Fibroblast of pulmonary artery (primary cell): ENCODE results near the gene KRTAP3-1.
"Not testable (repeated sequence)": the region's sequence is repeated elsewhere in the genome, so short reads cannot be mapped to it uniquely, and the experiment has no call there.

ENCODE experiments used
- DNase-seq: peaks from one replicate; pipeline ENCODE4 v3.0.0-alpha.2; 2010; ENCODE audit warnings: low read depth
- H3K4me3 ChIP-seq: replicated peaks from 2 replicates; pipeline ENCODE4 v1.5.1; 2011; ENCODE audit warnings: low read depth, mild to moderate bottlenecking, control low read depth, low read length, moderate library complexity
- CTCF ChIP-seq: IDR thresholded peaks from 2 replicates; pipeline ENCODE4 v1.5.1; 2011; ENCODE audit warnings: mild to moderate bottlenecking, control low read depth, low read length, inconsistent platforms; ENCODE audit errors: missing control alignments

KRTAP3-1 gene

DNA sequence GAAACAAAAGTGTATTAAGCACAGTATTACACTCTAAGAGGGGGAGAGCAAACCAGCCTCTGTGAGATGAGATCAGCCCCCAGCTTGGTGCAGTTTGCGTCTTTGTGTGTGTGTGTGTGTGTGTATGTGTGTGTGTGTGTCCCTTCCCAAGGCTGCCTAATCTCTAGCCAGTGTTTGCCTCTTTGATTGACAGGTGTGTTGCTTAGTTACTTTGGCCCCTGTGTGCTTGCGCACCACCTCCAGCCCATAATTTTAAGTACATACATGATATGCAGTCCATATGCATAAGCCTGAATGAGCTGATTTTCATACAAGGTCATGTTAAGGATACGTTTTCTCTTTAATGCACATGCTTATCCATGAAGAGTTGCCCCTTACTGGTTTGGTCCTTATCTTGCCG lies 7.1 kb downstream of the KRTAP3-1 start:
- no peak overlapping the region for H3K4me3 ChIP-seq
- TF ChIP-seq CTCF: no peak
- DNase-seq: no peak

DNA sequence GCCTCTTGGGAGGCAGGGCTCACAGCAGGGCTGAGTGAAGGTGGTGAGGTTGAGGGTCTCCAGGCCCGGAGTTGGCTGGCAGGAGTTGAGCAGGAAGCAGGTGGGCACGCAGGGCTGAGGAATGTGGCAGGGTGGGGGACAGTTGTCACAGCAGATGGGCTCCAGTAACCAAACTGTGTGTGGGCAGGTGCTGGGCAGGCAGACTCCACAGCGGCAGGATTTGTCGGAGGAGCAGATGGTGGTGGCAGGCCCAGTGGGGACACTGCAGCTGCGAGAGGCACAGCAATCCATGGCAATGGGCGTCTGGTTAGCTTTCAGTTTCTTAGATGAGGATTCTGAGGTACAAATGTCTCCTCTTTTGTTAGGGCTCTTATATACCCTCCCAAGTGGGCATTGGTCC lies 9.4 kb downstream of the KRTAP3-1 start, which contains the start of gene KRTAP3-2:
KRTAP3-2 (minus strand) TSS at position 344 of the 400 bp plus-strand sequence; CDS start at position 291, 53 bp downstream.
- not testable (repeated sequence) for H3K4me3 ChIP-seq, DNase-seq

DNA sequence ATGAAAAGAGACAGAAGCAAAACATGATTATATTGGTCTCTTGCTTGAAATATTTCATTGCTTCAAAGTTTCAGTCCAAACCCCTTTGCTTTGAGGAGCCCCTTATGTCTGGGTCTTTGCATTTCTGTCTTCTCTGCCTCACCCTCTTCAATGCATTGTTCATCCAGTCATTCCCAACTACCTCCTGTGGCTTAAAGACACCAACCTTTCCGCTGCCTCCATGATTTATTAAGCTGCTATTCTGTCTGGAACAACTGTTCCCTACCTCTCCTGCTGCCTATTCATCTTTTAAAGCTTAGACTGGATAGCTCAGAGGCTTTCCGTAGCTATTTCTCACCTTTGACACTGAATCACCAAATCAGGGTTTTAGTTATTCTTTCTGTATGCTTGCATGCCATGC lies 11.6 kb downstream of the KRTAP3-1 start:
- no peak overlapping the region for H3K4me3 ChIP-seq
- TF ChIP-seq CTCF: no peak
- DNase-seq: no peak

GRCh38 chr17:40996829-40997228 lies 12.1 kb downstream of the KRTAP3-1 start:
- H3K4me3 ChIP-seq: no peak overlapping the region
- no peak for TF ChIP-seq CTCF
- DNase-seq: no peak

GRCh38 chr17:40995116-40995515 lies 13.8 kb downstream of the KRTAP3-1 start:
- no peak for DNase-seq
- H3K4me3 ChIP-seq: no peak overlapping the region
- no peak for TF ChIP-seq CTCF

- DNase-seq: no peak
- no peak within 1 kb of the TSS for H3K4me3 ChIP-seq
- no peak for TF ChIP-seq CTCF
Measured at GRCh38 chr17:40993839-40994238, 15.1 kb downstream of the KRTAP3-1 start, which contains the start of gene KRTAP3-3. Gene KRTAP3-3 (minus strand): TSS chr17:40994164. CDS start chr17:40994097, 67 bp downstream.

- no peak for TF ChIP-seq CTCF
- no peak overlapping the region for H3K4me3 ChIP-seq
- DNase-seq: no peak
Measured at GRCh38 chr17:40993084-40993483, 15.8 kb downstream of the KRTAP3-1 start.

DNA sequence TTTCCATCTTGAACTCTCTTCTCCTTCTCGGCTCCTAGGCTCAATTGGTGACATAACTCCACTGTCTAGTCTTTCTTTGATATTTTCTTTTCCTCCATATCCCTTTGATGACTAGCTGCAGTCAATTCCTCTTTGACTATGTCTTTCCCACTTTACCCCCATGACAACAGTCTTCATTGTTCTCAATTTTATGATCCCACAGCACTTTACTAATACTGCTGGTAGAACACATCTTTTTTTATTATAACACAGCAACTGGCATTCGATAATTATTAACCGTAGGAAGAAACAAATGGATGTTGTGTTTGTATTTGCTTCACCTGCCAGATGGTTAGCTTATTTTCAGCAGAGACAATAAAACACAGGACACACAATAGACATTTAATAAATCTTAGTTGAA lies 16.3 kb downstream of the KRTAP3-1 start:
- no peak overlapping the region for H3K4me3 ChIP-seq
- no peak for TF ChIP-seq CTCF
- DNase-seq: no peak
